Lower leg skin (tissue), 3 donors: ENCODE data around the gene UBFD1.

Experiments used
- POLR2A ChIP-seq, 2 donors: fragments of 450-650 bp; IDR thresholded peaks; one replicate each; pipeline ENCODE4 v1.6.1; 2016 to 2017; ENCODE audit warnings: antibody characterized with exemption in 2 of 2, mild to moderate bottlenecking in 1 of 2, moderate library complexity in 1 of 2
- TF ChIP-seq, protein P1 (sequence below), 3 donors: fragments of 450-650 bp; IDR thresholded peaks; one replicate each; pipeline ENCODE4 v1.5.1; 2016; ENCODE audit warnings: antibody characterized with exemption in 3 of 3, mild to moderate bottlenecking in 3 of 3, moderate library complexity in 2 of 3

- TF ChIP-seq, protein P1, sequence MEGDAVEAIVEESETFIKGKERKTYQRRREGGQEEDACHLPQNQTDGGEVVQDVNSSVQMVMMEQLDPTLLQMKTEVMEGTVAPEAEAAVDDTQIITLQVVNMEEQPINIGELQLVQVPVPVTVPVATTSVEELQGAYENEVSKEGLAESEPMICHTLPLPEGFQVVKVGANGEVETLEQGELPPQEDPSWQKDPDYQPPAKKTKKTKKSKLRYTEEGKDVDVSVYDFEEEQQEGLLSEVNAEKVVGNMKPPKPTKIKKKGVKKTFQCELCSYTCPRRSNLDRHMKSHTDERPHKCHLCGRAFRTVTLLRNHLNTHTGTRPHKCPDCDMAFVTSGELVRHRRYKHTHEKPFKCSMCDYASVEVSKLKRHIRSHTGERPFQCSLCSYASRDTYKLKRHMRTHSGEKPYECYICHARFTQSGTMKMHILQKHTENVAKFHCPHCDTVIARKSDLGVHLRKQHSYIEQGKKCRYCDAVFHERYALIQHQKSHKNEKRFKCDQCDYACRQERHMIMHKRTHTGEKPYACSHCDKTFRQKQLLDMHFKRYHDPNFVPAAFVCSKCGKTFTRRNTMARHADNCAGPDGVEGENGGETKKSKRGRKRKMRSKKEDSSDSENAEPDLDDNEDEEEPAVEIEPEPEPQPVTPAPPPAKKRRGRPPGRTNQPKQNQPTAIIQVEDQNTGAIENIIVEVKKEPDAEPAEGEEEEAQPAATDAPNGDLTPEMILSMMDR (IDR thresholded peaks at IDR 0.05): peak in 1 of 3 donors; percentile 22
- no peak for TF ChIP-seq POLR2A (IDR thresholded peaks at IDR 0.05)
Measured at GRCh38 chr16:23597003-23597756, 39.7 kb downstream of the UBFD1 start.
